Raji (cell line): Measurements from ENCODE around the gene SMIM22.

ENCODE experiments used
- POLR2A ChIP-seq: IDR thresholded peaks from 2 replicates; pipeline ENCODE4 v1.6.1; 2011; ENCODE audit warnings: low read depth, low read length, control low read depth; ENCODE audit not compliant: insufficient read depth

Gene SMIM22

DNA sequence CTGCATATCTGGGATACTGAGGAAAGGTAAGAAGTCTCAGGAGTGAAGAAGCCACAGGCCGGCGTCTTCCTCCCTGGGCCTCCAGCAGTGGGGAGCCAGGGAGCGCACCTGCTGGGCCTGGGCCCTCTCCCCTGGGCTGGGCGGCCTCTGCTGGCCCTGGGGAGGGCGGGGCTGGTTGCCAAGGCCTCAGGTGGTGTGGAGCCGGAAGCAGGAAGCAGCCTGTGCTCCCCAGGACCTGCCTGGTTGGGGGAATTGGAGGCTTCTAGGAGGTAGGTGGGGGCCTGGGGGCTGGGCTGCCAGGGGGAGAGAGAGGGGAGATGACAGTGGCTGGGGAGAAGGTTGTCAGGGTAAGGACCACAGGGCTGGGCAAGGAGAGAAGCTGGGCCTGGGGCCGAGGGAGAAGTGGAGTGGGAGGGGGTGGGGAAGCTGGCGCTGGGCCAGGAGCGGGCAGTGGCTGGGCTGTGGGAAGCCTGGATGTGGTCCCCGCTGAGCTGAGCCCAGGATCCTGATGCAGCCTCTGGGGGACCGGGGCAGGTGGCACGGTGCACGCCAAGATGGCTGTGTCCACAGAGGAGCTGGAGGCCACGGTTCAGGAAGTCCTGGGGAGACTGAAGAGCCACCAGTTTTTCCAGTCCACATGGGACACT lies at the start of gene SMIM22:
Gene SMIM22 (plus strand): TSS at position 189 of the 647 bp plus-strand sequence. CDS start 366 bp downstream, at position 555.
- TF ChIP-seq POLR2A = no peak

DNA sequence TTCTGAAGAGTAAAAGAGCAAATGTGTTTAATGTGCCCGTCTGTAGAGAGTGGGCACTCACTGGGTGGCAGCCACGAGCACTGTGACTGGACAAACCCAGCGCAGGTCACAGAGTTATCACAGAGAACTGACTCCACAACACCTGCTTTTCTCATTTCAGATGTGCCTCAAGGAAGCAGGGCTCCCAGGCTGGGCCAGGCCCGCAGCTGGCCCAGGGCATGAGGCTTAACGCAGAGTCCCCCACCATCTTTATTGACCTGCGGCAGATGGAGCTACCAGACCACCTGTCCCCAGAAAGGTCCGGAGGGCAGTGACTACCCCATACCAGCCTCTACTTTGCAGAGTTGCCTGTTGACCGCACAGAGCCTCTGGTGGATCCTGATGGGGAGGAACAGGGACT lies 49.0 kb upstream of the SMIM22 start:
- TF ChIP-seq POLR2A = no peak

DNA sequence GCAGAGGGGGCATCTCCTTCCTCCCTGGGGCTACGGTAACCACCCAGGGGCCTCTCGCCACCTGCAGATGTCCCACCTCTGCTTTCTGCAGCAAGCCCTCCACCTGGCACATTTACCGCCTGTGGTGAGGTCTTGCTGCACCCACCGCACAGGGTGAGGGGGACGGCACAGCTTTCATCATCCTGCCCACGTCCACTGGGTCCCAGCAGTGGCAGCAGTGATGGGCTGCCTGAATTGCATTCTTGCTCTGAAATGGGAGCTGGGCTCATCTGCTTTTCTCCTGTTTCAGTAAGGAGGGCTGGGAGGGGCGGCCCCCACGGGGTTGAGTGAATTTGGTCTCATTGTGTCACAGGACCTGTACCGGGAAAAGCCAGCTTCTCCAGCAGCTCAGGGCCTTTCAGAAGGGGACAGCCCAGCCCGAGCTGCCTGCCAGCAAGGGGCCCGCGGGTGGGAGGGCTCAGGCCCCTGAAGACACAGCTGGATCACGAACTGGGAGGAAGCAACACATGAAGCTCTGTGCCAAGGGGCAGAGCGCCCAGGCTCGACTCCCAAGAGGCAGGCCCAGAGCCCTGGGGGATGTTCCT lies 48.1 kb upstream of the SMIM22 start:
- TF ChIP-seq POLR2A = no peak

DNA sequence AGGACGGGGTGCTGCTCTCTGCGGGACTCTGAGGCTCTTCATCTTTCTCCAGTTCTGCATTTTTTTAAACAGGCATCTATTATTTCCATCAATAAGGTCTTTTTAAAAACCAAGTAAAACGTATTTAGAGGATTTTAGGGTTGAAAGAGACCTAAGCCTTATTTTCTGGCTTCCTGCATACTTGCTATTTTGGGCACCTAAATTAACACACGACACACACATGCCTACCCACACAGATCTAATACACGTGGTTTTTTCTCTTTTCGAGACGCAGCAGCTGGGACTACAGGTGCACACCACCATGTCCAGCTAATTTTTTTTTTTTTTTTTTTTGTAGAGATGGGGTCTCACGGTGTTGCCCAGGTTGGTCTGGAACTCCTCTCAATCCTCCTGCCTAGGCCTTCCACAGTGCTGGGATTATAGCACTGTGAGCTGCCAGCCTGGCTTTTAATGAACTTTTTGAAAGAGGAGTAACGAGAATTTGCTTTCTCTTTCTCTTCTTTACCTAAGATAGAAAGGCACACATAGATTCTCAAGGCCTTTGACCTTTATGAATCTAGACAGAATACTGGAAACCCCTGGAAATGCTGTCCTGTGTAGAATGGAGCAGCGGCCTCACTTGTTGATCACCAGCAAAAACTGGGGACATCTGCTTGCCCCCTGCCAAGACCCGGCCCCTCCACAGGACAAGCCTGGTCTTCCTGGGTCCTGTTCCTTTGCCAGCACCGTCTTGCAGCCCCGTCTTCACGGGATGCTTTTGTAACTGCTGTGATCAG lies 47.1 kb upstream of the SMIM22 start:
- no peak for TF ChIP-seq POLR2A

- no peak for TF ChIP-seq POLR2A
Observed at GRCh38 chr16:4748682-4749411, 46.3 kb upstream of the SMIM22 start.

- TF ChIP-seq POLR2A = no peak
Observed at GRCh38 chr16:4749700-4750257, 45.4 kb upstream of the SMIM22 start.

- TF ChIP-seq POLR2A = no peak
Observed at GRCh38 chr16:4750896-4751295, 44.3 kb upstream of the SMIM22 start.

DNA sequence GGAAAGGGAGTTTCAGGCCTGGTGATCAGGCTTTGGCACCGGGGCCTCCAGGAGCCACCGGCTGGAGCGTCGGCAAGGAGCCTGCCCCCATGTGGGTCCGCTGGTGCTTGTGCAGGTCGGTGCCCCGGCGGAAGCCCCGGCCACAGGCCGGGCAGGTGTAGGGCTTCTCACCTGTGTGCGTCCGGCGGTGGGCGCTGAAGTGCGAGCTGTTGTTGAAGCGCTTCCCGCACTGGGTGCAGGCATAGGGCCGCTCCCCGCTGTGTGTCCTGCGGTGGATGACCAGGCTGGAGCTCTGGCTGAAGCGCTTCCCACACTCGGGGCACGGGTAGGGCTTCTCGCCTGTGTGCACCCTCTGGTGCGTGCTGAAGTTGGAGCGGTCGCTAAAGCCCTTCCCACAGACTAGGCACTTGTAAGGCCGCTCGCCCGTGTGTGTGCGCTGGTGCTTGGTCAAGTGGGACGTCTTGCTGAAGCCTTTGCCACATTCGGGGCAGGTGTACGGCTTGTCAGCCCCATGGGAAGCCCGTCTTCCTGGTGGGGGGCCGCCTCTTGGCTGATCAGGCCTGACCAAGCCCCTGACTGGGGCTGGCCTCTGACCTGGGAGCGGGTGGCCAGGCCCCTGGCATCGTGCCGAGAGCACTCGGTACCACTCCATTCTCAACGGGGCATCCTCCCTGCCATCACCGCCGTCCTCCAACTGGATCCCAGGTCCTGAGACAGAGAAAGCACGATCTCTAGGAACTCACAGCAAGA lies 42.6 kb upstream of the SMIM22 start:
- TF ChIP-seq POLR2A = no peak

GRCh38 chr16:4753227-4753626 lies 41.9 kb upstream of the SMIM22 start:
- no peak for TF ChIP-seq POLR2A

- no peak for TF ChIP-seq POLR2A
Observed at GRCh38 chr16:4754865-4755264, 40.3 kb upstream of the SMIM22 start.

DNA sequence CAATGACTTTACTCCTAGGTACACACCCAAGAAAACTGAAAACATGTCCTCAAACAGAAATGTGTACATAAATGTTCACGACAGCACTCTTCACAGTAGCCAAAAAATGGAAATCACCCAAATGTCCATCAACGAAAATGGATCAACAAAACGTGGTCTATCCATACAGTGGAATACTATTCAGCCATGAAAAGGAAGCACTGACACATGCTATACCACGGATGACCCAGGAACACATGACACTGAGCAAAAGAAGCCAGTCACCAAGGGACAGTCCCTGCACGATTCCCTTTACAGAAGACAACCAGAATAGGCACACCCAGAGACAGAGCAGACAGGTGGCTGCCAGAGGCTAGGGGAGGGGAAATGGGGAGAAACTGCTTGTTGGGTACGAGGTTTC lies 39.5 kb upstream of the SMIM22 start:
- no peak for TF ChIP-seq POLR2A

GRCh38 chr16:4760221-4760910 lies 34.8 kb upstream of the SMIM22 start:
- no peak for TF ChIP-seq POLR2A

- no peak for TF ChIP-seq POLR2A
Observed at GRCh38 chr16:4762205-4762604, 33.0 kb upstream of the SMIM22 start.

DNA sequence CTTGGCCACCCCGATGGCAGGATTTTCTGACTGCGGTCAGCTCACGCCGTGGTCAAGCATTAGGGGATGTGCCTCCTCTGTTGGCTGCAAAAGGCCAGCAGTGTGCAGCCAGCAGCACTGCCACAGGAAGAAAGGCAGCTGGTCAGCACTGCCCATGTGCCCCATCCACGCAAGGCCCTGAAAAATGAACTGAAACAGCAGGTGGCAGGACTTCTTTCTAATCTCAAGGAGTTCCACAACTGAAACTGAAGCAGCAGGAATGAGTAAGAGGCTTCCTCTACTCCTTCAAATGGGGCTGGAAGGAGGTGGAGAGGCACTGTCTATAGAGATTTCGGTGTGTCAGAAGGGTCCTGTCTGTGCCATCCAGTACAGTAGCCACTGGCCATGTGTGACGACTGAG lies 31.4 kb upstream of the SMIM22 start:
- TF ChIP-seq POLR2A = no peak
